GM23338 (cell line): Measurements from ENCODE around the gene GPN2. TPM values are rescaled to one million over a fixed set of nuclear protein-coding genes. Genes with fewer than 3 reads are reported as not detected.

Experiments
- ATAC-seq: fragments of 200-7000 bp; cut with Tn5 transposase; 3 replicates; pipeline ENCODE4 v1.9.1; 2020
- DNase-seq: peaks from one replicate; pipeline ENCODE4 v3.0.0-alpha.2; 2015; ENCODE audit warnings: low spot score
- H2AFZ ChIP-seq: fragments of 200-600 bp; sonication (generic); 2 replicates; pipeline ENCODE4 v1.8.0; 2016; ENCODE audit warnings: antibody characterized with exemption, mild to moderate bottlenecking, moderate library complexity
- H3F3A ChIP-seq: fragments of 200-600 bp; sonication (generic); replicated peaks from 2 replicates; pipeline ENCODE4 v1.8.0; 2017; ENCODE audit warnings: antibody characterized with exemption, mixed run types, low read depth
- H3K27ac ChIP-seq: fragments of 200-600 bp; sonication (generic); 2 replicates; pipeline ENCODE4 v1.6.1; 2016; ENCODE audit warnings: low read depth
- H3K27me3 ChIP-seq: fragments of 200-600 bp; sonication (generic); 2 replicates; pipeline ENCODE4 v1.8.0; 2016; ENCODE audit warnings: mild to moderate bottlenecking, mixed run types, moderate library complexity; ENCODE audit not compliant: insufficient read depth
- H3K36me3 ChIP-seq: fragments of 200-600 bp; sonication (generic); 2 replicates; pipeline ENCODE4 v1.8.0; 2016; ENCODE audit warnings: mild to moderate bottlenecking; ENCODE audit not compliant: insufficient read depth
- H3K4me1 ChIP-seq: fragments of 200-600 bp; sonication (generic); 2 replicates; pipeline ENCODE4 v1.8.0; 2016; ENCODE audit warnings: mild to moderate bottlenecking, moderate library complexity; ENCODE audit not compliant: insufficient read depth
- H3K4me2 ChIP-seq: fragments of 200-600 bp; sonication (generic); 2 replicates; pipeline ENCODE4 v1.7.1; 2017; ENCODE audit warnings: mixed run types
- H3K4me3 ChIP-seq: fragments of 200-600 bp; sonication (generic); 2 replicates; pipeline ENCODE4 v1.6.1; 2016; ENCODE audit warnings: mixed run types
- H3K79me2 ChIP-seq: fragments of 200-600 bp; sonication (generic); replicated peaks from 2 replicates; pipeline ENCODE4 v1.8.0; 2017; ENCODE audit warnings: mild to moderate bottlenecking; ENCODE audit not compliant: insufficient read depth
- H3K9me2 ChIP-seq: fragments of 200-600 bp; sonication (generic); 2 replicates; pipeline ENCODE4 v1.8.0; 2017; ENCODE audit not compliant: insufficient read depth
- H4K20me1 ChIP-seq: fragments of 200-600 bp; sonication (generic); replicated peaks from 2 replicates; pipeline ENCODE4 v1.8.0; 2017; ENCODE audit warnings: mild to moderate bottlenecking; ENCODE audit not compliant: insufficient read depth
- H3K27ac Mint-ChIP-seq: 2 replicates; pipeline ENCODE4 v1.8.0; 2020; ENCODE audit warnings: inconsistent platforms, mild to moderate bottlenecking, moderate library complexity, mixed read lengths
- H3K27me3 Mint-ChIP-seq: 3 replicates; pipeline ENCODE4 v1.8.0; 2022; ENCODE audit warnings: low read depth, mild to moderate bottlenecking, moderate library complexity, mixed read lengths, inconsistent platforms; ENCODE audit not compliant: insufficient read depth, poor library complexity
- H3K36me3 Mint-ChIP-seq: 3 replicates; pipeline ENCODE4 v1.8.0; 2021; ENCODE audit warnings: low read depth, mild to moderate bottlenecking, inconsistent platforms, moderate library complexity, mixed read lengths
- H3K4me1 Mint-ChIP-seq: 3 replicates; pipeline ENCODE4 v1.8.0; 2020; ENCODE audit warnings: mild to moderate bottlenecking, inconsistent platforms, mixed read lengths
- H3K4me3 Mint-ChIP-seq: 3 replicates; pipeline ENCODE4 v1.8.0; 2021; ENCODE audit warnings: moderate library complexity, mild to moderate bottlenecking, inconsistent platforms, mixed read lengths
- H3K9me3 Mint-ChIP-seq: 3 replicates; pipeline ENCODE4 v1.8.0; 2020; ENCODE audit warnings: moderate library complexity, mild to moderate bottlenecking, inconsistent platforms, mixed read lengths
- CREB1 ChIP-seq: fragments of 250-450 bp; sonication (Bioruptor Pico); IDR thresholded peaks from 2 replicates; pipeline ENCODE4 v1.5.0; 2020; ENCODE audit warnings: low read depth, mild to moderate bottlenecking, moderate library complexity
- EZH2phosphoT487 ChIP-seq: fragments of 200-600 bp; sonication (generic); IDR thresholded peaks from one replicate; pipeline ENCODE4 v1.8.1; 2018; ENCODE audit warnings: antibody characterized with exemption; ENCODE audit not compliant: unreplicated experiment
- JUNB ChIP-seq: IDR thresholded peaks from one replicate; pipeline ENCODE4 v1.6.1; 2016; ENCODE audit warnings: antibody characterized with exemption; ENCODE audit not compliant: unreplicated experiment
- NANOG ChIP-seq: IDR thresholded peaks from 2 replicates; pipeline ENCODE4 v1.6.1; 2016; ENCODE audit warnings: antibody characterized with exemption, borderline replicate concordance
- POLR2AphosphoS5 ChIP-seq: IDR thresholded peaks from 2 replicates; pipeline ENCODE4 v1.6.1; 2016; ENCODE audit warnings: antibody characterized with exemption, low read depth
- ZNF114 ChIP-seq: fragments of 250-450 bp; sonication (Bioruptor Pico); IDR thresholded peaks from 2 replicates; pipeline ENCODE4 v1.5.0; 2020; ENCODE audit warnings: mild to moderate bottlenecking, moderate library complexity
- polyA plus RNA-seq: library from polyadenylated mRNA; unstranded; fragments of >200 nt; fragmentation: Nextera tagmentation; extraction: Ambion mirVana; gene quantifications from 2 replicates; pipeline ENCODE4 v1.2.1, GENCODE V29; 2016
- total RNA-seq: library from RNA; depleted of rRNA; stranded (reverse); fragments of >200 nt; shearing (Covaris generic); gene quantifications from 2 replicates; pipeline ENCODE4 v1.2.3, GENCODE V29; 2014
- TF ChIP-seq, protein P1 (sequence below): fragments of 250-450 bp; sonication (Bioruptor Pico); IDR thresholded peaks from 2 replicates; pipeline ENCODE4 v1.5.0; 2020; ENCODE audit warnings: mild to moderate bottlenecking, moderate library complexity
- TF ChIP-seq, protein P2 (sequence below): IDR thresholded peaks from 2 replicates; pipeline ENCODE4 v1.6.1; 2016; ENCODE audit warnings: antibody characterized with exemption
- TF ChIP-seq, protein P3 (sequence below): IDR thresholded peaks from one replicate; pipeline ENCODE4 v1.6.1; 2018; ENCODE audit warnings: antibody characterized with exemption; ENCODE audit not compliant: unreplicated experiment
- TF ChIP-seq, protein P4 (sequence below), 2 experiments: fragments of 200-600 bp in 1 of 2; sonication (generic) in 1 of 2; conservative IDR thresholded peaks; 2 replicates each; pipeline versions ENCODE4 v1.5.1 to v1.6.1; 2016 to 2017; ENCODE audit warnings: antibody characterized with exemption in 2 of 2, low read depth in 2 of 2, mild to moderate bottlenecking in 2 of 2, moderate library complexity in 1 of 2

Gene GPN2
- total and polyA plus RNA-seq, 2 experiments from 2014 or later: 10.1 to 19.4 TPM

DNA sequence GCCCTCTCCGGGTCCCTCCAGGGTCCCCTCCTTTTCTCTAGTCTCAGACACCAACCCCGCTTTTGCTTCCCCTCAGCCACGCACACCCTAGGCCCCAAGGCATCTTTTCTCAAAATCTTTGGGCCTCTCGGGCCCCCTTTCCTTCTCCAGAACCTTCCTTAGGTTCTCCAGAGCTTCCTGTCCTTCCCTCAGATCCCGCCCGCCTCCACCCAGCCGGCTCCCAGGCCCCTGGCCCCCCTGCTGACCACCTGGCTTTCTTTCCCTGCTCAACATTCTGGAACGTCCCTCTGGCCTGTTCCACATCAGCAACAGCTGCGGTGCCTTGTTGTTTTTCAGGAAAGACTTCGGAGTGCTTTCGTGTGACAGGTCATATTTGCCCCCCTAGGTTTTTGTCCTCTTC is 62.4 kb downstream of the GPN2 start (continued):
- TF ChIP-seq, protein P1, sequence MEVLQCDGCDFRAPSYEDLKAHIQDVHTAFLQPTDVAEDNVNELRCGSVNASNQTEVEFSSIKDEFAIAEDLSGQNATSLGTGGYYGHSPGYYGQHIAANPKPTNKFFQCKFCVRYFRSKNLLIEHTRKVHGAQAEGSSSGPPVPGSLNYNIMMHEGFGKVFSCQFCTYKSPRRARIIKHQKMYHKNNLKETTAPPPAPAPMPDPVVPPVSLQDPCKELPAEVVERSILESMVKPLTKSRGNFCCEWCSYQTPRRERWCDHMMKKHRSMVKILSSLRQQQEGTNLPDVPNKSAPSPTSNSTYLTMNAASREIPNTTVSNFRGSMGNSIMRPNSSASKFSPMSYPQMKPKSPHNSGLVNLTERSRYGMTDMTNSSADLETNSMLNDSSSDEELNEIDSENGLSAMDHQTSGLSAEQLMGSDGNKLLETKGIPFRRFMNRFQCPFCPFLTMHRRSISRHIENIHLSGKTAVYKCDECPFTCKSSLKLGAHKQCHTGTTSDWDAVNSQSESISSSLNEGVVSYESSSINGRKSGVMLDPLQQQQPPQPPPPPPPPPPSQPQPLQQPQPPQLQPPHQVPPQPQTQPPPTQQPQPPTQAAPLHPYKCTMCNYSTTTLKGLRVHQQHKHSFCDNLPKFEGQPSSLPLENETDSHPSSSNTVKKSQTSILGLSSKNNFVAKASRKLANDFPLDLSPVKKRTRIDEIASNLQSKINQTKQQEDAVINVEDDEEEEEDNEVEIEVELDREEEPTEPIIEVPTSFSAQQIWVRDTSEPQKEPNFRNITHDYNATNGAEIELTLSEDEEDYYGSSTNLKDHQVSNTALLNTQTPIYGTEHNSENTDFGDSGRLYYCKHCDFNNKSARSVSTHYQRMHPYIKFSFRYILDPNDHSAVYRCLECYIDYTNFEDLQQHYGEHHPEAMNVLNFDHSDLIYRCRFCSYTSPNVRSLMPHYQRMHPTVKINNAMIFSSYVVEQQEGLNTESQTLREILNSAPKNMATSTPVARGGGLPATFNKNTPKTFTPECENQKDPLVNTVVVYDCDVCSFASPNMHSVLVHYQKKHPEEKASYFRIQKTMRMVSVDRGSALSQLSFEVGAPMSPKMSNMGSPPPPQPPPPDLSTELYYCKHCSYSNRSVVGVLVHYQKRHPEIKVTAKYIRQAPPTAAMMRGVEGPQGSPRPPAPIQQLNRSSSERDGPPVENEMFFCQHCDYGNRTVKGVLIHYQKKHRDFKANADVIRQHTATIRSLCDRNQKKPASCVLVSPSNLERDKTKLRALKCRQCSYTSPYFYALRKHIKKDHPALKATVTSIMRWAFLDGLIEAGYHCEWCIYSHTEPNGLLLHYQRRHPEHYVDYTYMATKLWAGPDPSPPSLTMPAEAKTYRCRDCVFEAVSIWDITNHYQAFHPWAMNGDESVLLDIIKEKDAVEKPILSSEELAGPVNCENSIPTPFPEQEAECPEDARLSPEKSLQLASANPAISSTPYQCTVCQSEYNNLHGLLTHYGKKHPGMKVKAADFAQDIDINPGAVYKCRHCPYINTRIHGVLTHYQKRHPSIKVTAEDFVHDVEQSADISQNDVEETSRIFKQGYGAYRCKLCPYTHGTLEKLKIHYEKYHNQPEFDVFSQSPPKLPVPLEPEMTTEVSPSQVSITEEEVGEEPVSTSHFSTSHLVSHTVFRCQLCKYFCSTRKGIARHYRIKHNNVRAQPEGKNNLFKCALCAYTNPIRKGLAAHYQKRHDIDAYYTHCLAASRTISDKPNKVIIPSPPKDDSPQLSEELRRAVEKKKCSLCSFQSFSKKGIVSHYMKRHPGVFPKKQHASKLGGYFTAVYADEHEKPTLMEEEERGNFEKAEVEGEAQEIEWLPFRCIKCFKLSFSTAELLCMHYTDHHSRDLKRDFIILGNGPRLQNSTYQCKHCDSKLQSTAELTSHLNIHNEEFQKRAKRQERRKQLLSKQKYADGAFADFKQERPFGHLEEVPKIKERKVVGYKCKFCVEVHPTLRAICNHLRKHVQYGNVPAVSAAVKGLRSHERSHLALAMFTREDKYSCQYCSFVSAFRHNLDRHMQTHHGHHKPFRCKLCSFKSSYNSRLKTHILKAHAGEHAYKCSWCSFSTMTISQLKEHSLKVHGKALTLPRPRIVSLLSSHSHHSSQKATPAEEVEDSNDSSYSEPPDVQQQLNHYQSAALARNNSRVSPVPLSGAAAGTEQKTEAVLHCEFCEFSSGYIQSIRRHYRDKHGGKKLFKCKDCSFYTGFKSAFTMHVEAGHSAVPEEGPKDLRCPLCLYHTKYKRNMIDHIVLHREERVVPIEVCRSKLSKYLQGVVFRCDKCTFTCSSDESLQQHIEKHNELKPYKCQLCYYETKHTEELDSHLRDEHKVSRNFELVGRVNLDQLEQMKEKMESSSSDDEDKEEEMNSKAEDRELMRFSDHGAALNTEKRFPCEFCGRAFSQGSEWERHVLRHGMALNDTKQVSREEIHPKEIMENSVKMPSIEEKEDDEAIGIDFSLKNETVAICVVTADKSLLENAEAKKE (CRISPR knock-in tag): no peak
- TF ChIP-seq CREB1 (CRISPR knock-in tag) (no peak), EZH2phosphoT487 (no peak), POLR2AphosphoS5 (no peak), ZNF114 (CRISPR knock-in tag) (no peak)
- TF ChIP-seq, protein P2, sequence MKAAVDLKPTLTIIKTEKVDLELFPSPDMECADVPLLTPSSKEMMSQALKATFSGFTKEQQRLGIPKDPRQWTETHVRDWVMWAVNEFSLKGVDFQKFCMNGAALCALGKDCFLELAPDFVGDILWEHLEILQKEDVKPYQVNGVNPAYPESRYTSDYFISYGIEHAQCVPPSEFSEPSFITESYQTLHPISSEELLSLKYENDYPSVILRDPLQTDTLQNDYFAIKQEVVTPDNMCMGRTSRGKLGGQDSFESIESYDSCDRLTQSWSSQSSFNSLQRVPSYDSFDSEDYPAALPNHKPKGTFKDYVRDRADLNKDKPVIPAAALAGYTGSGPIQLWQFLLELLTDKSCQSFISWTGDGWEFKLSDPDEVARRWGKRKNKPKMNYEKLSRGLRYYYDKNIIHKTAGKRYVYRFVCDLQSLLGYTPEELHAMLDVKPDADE: no peak

DNA sequence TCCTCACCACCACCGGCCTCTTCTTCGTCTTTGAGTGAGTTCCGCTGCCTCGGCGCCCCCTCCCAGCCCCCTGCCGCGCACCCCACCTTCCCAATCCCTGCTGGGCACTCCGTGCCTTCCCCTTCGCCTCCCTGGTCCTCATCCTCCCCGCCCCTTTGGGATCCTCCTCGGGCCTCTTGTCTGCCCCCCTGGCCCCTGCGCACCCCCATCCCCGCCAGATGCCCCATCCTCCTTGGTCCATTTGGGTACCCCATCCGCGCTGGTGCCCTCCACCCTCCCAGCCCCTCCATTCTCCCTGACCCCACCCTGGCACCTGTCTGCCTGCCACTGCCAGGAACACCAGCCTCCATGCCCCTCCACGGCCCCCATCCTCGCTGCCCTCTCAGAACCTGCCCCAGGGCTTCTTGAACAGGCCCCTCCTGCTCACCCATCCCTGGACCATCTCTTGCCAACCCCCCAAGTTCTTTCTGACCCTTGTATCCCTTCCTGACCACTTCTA is 62.9 kb downstream of the GPN2 start:
- no peak overlapping the region for H3K27ac Mint-ChIP-seq
- TF ChIP-seq EZH2phosphoT487 (no peak), NANOG (no peak), JUNB (no peak)
- TF ChIP-seq, protein P3, sequence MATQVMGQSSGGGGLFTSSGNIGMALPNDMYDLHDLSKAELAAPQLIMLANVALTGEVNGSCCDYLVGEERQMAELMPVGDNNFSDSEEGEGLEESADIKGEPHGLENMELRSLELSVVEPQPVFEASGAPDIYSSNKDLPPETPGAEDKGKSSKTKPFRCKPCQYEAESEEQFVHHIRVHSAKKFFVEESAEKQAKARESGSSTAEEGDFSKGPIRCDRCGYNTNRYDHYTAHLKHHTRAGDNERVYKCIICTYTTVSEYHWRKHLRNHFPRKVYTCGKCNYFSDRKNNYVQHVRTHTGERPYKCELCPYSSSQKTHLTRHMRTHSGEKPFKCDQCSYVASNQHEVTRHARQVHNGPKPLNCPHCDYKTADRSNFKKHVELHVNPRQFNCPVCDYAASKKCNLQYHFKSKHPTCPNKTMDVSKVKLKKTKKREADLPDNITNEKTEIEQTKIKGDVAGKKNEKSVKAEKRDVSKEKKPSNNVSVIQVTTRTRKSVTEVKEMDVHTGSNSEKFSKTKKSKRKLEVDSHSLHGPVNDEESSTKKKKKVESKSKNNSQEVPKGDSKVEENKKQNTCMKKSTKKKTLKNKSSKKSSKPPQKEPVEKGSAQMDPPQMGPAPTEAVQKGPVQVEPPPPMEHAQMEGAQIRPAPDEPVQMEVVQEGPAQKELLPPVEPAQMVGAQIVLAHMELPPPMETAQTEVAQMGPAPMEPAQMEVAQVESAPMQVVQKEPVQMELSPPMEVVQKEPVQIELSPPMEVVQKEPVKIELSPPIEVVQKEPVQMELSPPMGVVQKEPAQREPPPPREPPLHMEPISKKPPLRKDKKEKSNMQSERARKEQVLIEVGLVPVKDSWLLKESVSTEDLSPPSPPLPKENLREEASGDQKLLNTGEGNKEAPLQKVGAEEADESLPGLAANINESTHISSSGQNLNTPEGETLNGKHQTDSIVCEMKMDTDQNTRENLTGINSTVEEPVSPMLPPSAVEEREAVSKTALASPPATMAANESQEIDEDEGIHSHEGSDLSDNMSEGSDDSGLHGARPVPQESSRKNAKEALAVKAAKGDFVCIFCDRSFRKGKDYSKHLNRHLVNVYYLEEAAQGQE: no peak
- TF ChIP-seq, protein P4, sequence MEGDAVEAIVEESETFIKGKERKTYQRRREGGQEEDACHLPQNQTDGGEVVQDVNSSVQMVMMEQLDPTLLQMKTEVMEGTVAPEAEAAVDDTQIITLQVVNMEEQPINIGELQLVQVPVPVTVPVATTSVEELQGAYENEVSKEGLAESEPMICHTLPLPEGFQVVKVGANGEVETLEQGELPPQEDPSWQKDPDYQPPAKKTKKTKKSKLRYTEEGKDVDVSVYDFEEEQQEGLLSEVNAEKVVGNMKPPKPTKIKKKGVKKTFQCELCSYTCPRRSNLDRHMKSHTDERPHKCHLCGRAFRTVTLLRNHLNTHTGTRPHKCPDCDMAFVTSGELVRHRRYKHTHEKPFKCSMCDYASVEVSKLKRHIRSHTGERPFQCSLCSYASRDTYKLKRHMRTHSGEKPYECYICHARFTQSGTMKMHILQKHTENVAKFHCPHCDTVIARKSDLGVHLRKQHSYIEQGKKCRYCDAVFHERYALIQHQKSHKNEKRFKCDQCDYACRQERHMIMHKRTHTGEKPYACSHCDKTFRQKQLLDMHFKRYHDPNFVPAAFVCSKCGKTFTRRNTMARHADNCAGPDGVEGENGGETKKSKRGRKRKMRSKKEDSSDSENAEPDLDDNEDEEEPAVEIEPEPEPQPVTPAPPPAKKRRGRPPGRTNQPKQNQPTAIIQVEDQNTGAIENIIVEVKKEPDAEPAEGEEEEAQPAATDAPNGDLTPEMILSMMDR (conservative IDR thresholded peaks at IDR 0.05; ENCODE audit: low read depth in 2 of 2): no peak
- TF ChIP-seq, protein P2: no peak

More for the DNA sequence above, 62.9 kb downstream of the GPN2 start:
- peak overlapping the region; percentile 64 for H3K4me3 ChIP-seq
- peaks cover 3% of the 10 kb centered on the region; the same call in 1 of the 2 replicates for H3K27me3 ChIP-seq
- H4K20me1 ChIP-seq: no peaks in the 10 kb centered on the region; the same call in 1 of the 2 replicates
- peaks cover 3% of the 10 kb centered on the region; the same call in 1 of the 2 replicates for H3F3A ChIP-seq
- no peak overlapping the region for H2AFZ ChIP-seq
- H3K36me3 Mint-ChIP-seq: peaks cover 4% of the 10 kb centered on the region; the same call in 2 of the 3 replicates
- peak; percentile 38 for DNase-seq
- no peak for ATAC-seq
- peak overlapping the region; percentile 82 for H3K4me3 Mint-ChIP-seq
- no peak overlapping the region for H3K27ac ChIP-seq
- H3K79me2 ChIP-seq: peaks cover 4% of the 10 kb centered on the region; the same call in 1 of the 2 replicates
- H3K4me2 ChIP-seq: peak overlapping the region; percentile 80
- peaks cover 21% of the 10 kb centered on the region for H3K27me3 Mint-ChIP-seq
- H3K36me3 ChIP-seq: no peaks in the 10 kb centered on the region
- peaks cover 3% of the 10 kb centered on the region; the same call in 2 of the 3 replicates for H3K9me3 Mint-ChIP-seq
- peaks cover 35% of the 10 kb centered on the region for H3K4me1 Mint-ChIP-seq
- H3K9me2 ChIP-seq: no peaks in the 10 kb centered on the region
- peaks cover 20% of the 10 kb centered on the region for H3K4me1 ChIP-seq
